Measurements from ENCODE around the gene EHD1.

EHD1 gene

GRCh38 chr11:64916040-64916774 lies 37.8 kb upstream of the EHD1 start:
- peak; percentile 7; the same call in 1 of the 3 replicates for ATAC-seq (ENCODE audit: low read depth)
- no peaks in the 10 kb centered on the region for H3K9me3 ChIP-seq (ENCODE audit: severe bottlenecking)

GRCh38 chr11:64915376-64915887 lies 37.0 kb upstream of the EHD1 start:
- peak overlapping the region; percentile 61 for H3K4me3 ChIP-seq (ENCODE audit: severe bottlenecking)
- H3K4me1 ChIP-seq (ENCODE audit: insufficient read depth, poor library complexity, severe bottlenecking) = peaks cover 3% of the 10 kb centered on the region
- DNase-seq (ENCODE audit: low spot score) (no peak), ATAC-seq (ENCODE audit: low read depth) (no peak)
- H3K9me3 ChIP-seq (ENCODE audit: severe bottlenecking) = no peaks in the 10 kb centered on the region
- no peak for TF ChIP-seq CTCF (IDR thresholded peaks at IDR 0.05; ENCODE audit: poor library complexity, severe bottlenecking)
- no peaks in the 10 kb centered on the region for H3K27me3 ChIP-seq (ENCODE audit: insufficient read depth, poor library complexity, severe bottlenecking)
- H3K27ac ChIP-seq (ENCODE audit: poor library complexity, severe bottlenecking) = peak overlapping the region; percentile 44
- peaks cover 19% of the 10 kb centered on the region for H3K36me3 ChIP-seq (ENCODE audit: low read depth)

More at GRCh38 chr11:64916040-64916774, 37.8 kb upstream of the EHD1 start:
- H3K27me3 ChIP-seq (ENCODE audit: insufficient read depth, poor library complexity, severe bottlenecking) = no peaks in the 10 kb centered on the region
- peaks cover 3% of the 10 kb centered on the region for H3K4me1 ChIP-seq (ENCODE audit: insufficient read depth, poor library complexity, severe bottlenecking)
- peaks cover 12% of the 10 kb centered on the region; the same call in 1 of the 2 replicates for H3K36me3 ChIP-seq (ENCODE audit: low read depth)
- no peak for TF ChIP-seq CTCF (IDR thresholded peaks at IDR 0.05; ENCODE audit: poor library complexity, severe bottlenecking)
- peak overlapping the region; percentile 44 for H3K27ac ChIP-seq (ENCODE audit: poor library complexity, severe bottlenecking)
- H3K4me3 ChIP-seq (ENCODE audit: severe bottlenecking) = peak overlapping the region; percentile 61
- no peak for DNase-seq (ENCODE audit: low spot score)

GRCh38 chr11:64914123-64914522 lies 35.7 kb upstream of the EHD1 start:
- no peaks in the 10 kb centered on the region for H3K9me3 ChIP-seq (ENCODE audit: severe bottlenecking)
- H3K4me3 ChIP-seq (ENCODE audit: severe bottlenecking) = no peak overlapping the region
- ATAC-seq (ENCODE audit: low read depth) = no peak
- DNase-seq (ENCODE audit: low spot score) = no peak
- no peak overlapping the region for H3K27ac ChIP-seq (ENCODE audit: poor library complexity, severe bottlenecking)
- peaks cover 29% of the 10 kb centered on the region for H3K36me3 ChIP-seq (ENCODE audit: low read depth)
- TF ChIP-seq CTCF (IDR thresholded peaks at IDR 0.05; ENCODE audit: poor library complexity, severe bottlenecking) = no peak
- H3K27me3 ChIP-seq (ENCODE audit: insufficient read depth, poor library complexity, severe bottlenecking) = no peaks in the 10 kb centered on the region
- H3K4me1 ChIP-seq (ENCODE audit: insufficient read depth, poor library complexity, severe bottlenecking) = peaks cover 3% of the 10 kb centered on the region

- Histone ChIP-seq H3K27me3 (ENCODE audit: insufficient read depth, poor library complexity, severe bottlenecking) (no peaks in the 10 kb centered on the region), H3K36me3 (ENCODE audit: low read depth) (peaks cover 30% of the 10 kb centered on the region), H3K4me3 (ENCODE audit: severe bottlenecking) (no peak overlapping the region), H3K9me3 (ENCODE audit: severe bottlenecking) (no peaks in the 10 kb centered on the region), H3K27ac (ENCODE audit: poor library complexity, severe bottlenecking) (no peak overlapping the region), H3K4me1 (ENCODE audit: insufficient read depth, poor library complexity, severe bottlenecking) (peaks cover 3% of the 10 kb centered on the region)
- no peak for TF ChIP-seq CTCF (IDR thresholded peaks at IDR 0.05; ENCODE audit: poor library complexity, severe bottlenecking)
- ATAC-seq (ENCODE audit: low read depth) (no peak), DNase-seq (ENCODE audit: low spot score) (no peak)
Measured at GRCh38 chr11:64913171-64913727, 34.8 kb upstream of the EHD1 start.

GRCh38 chr11:64911689-64912088 lies 33.3 kb upstream of the EHD1 start:
- no peak overlapping the region for H3K27ac ChIP-seq (ENCODE audit: poor library complexity, severe bottlenecking)
- H3K9me3 ChIP-seq (ENCODE audit: severe bottlenecking) = no peaks in the 10 kb centered on the region
- ATAC-seq (ENCODE audit: low read depth) = no peak
- peaks cover 44% of the 10 kb centered on the region for H3K36me3 ChIP-seq (ENCODE audit: low read depth)
- no peak for TF ChIP-seq CTCF (IDR thresholded peaks at IDR 0.05; ENCODE audit: poor library complexity, severe bottlenecking)
- H3K4me3 ChIP-seq (ENCODE audit: severe bottlenecking) = no peak overlapping the region
- DNase-seq (ENCODE audit: low spot score) = no peak
- H3K27me3 ChIP-seq (ENCODE audit: insufficient read depth, poor library complexity, severe bottlenecking) = no peaks in the 10 kb centered on the region
- H3K4me1 ChIP-seq (ENCODE audit: insufficient read depth, poor library complexity, severe bottlenecking) = peaks cover 3% of the 10 kb centered on the region
